ENCODE measurements around the gene CMIP. TPM values are rescaled to one million over a fixed set of nuclear protein-coding genes. Genes with fewer than 3 reads are reported as not detected.

The CMIP gene
- polyA plus RNA-seq, 3 donors: 0.85 to 61.9 (median 0.93) TPM

- intact Hi-C loops (cut with micrococcal nuclease): no loop called here
- Histone ChIP-seq H3K9ac (ENCODE audit: insufficient read depth, low read length, poor library complexity, severe bottlenecking) (no peak overlapping the region), H3K4me3 (replicated peaks in 1 of 3; ENCODE audit: low read depth in 2 of 3, low read length in 3 of 3) (no peak overlapping the region), H3K4me1 (ENCODE audit: control insufficient read depth in 1 of 2, insufficient read depth in 2 of 2, low read length in 2 of 2) (no peaks in the 10 kb centered on the region), H3K36me3 (replicated peaks in 1 of 2; ENCODE audit: control insufficient read depth in 1 of 2, insufficient read depth in 2 of 2, low read length in 2 of 2) (peaks cover 4 to 48% of the 10 kb centered on the region in 2 donors), H4K20me1 (ENCODE audit: insufficient read depth, low read length) (peaks cover 100% of the 10 kb centered on the region), H3K9me3 (replicated peaks in 1 of 2; ENCODE audit: control insufficient read depth in 1 of 2, insufficient read depth in 1 of 2, low read length in 2 of 2) (no peaks in the 10 kb centered on the region), H3K27ac (ENCODE audit: low read depth in 1 of 2, low read length in 2 of 2) (no peak overlapping the region), H3K4me2 (replicated peaks; ENCODE audit: extremely low read depth, low read length, poor library complexity, severe bottlenecking) (no peak overlapping the region), H2AFZ (ENCODE audit: insufficient read depth, low read depth, low read length, poor library complexity, severe bottlenecking) (no peak overlapping the region), H3K79me2 (ENCODE audit: insufficient read depth, low read length) (peaks cover 98% of the 10 kb centered on the region), H3K27me3 (ENCODE audit: control insufficient read depth in 2 of 2, insufficient read depth in 2 of 2, low read length in 2 of 2) (no peaks in the 10 kb centered on the region)
- WGBS (ENCODE audit: insufficient coverage): 88% methylated on average over 2 of the region's 4 CpGs
- H3K4me3 Mint-ChIP-seq: no peak overlapping the region
- H3K9me3 Mint-ChIP-seq: peaks cover 0 to 1% (median 0%) of the 10 kb centered on the region in 7 donors
- H3K27me3 Mint-ChIP-seq (ENCODE audit: low read depth in 3 of 3): no peaks in the 10 kb centered on the region
- no peak for DNase-seq
- no peak for TF ChIP-seq CTCF (IDR thresholded peaks at IDR 0.05)
- peaks cover 3% of the 10 kb centered on the region for H3K4me1 Mint-ChIP-seq
- H3K36me3 Mint-ChIP-seq: peaks cover 18 to 39% of the 10 kb centered on the region in 2 donors
- H3K27ac Mint-ChIP-seq: peak overlapping the region in 2 of 7 donors; percentile 7 to 69
Observed at GRCh38 chr16:81571175-81571574, 126.6 kb downstream of the CMIP start.

- Histone ChIP-seq H3K27ac (ENCODE audit: low read depth in 1 of 2, low read length in 2 of 2) (peak overlapping the region in 1 of 2 donors; percentile 45), H3K9me3 (replicated peaks in 1 of 2; ENCODE audit: control insufficient read depth in 1 of 2, insufficient read depth in 1 of 2, low read length in 2 of 2) (no peaks in the 10 kb centered on the region), H3K79me2 (ENCODE audit: insufficient read depth, low read length) (peaks cover 92% of the 10 kb centered on the region), H3K4me3 (replicated peaks in 1 of 3; ENCODE audit: low read depth in 2 of 3, low read length in 3 of 3) (no peak overlapping the region), H3K36me3 (replicated peaks in 1 of 2; ENCODE audit: control insufficient read depth in 1 of 2, insufficient read depth in 2 of 2, low read length in 2 of 2) (peaks cover 4 to 49% of the 10 kb centered on the region in 2 donors), H3K27me3 (ENCODE audit: control insufficient read depth in 2 of 2, insufficient read depth in 2 of 2, low read length in 2 of 2) (no peaks in the 10 kb centered on the region), H2AFZ (ENCODE audit: insufficient read depth, low read depth, low read length, poor library complexity, severe bottlenecking) (no peak overlapping the region), H4K20me1 (ENCODE audit: insufficient read depth, low read length) (peaks cover 100% of the 10 kb centered on the region), H3K4me1 (ENCODE audit: control insufficient read depth in 1 of 2, insufficient read depth in 2 of 2, low read length in 2 of 2) (no peaks in the 10 kb centered on the region), H3K9ac (ENCODE audit: insufficient read depth, low read length, poor library complexity, severe bottlenecking) (no peak overlapping the region), H3K4me2 (replicated peaks; ENCODE audit: extremely low read depth, low read length, poor library complexity, severe bottlenecking) (no peak overlapping the region)
- 81% methylated on average over 23 of the region's 24 CpGs for WGBS (ENCODE audit: insufficient coverage)
- no peak for DNase-seq
- no peak for TF ChIP-seq CTCF (IDR thresholded peaks at IDR 0.05)
- Mint-ChIP-seq H3K27ac (peak overlapping the region in 4 of 7 donors; percentile 6 to 76 (median 20)), H3K4me1 (peaks cover 3% of the 10 kb centered on the region), H3K27me3 (ENCODE audit: low read depth in 3 of 3) (no peaks in the 10 kb centered on the region), H3K36me3 (peaks cover 15 to 39% of the 10 kb centered on the region in 2 donors), H3K9me3 (no peaks in the 10 kb centered on the region), H3K4me3 (no peak overlapping the region)
- intact Hi-C loops (cut with micrococcal nuclease): no loop called here
Observed at GRCh38 chr16:81571592-81572385, 127.2 kb downstream of the CMIP start.

All from CD14-positive monocyte (primary cell).